SK-N-SH (cell line): ENCODE data around the gene C11orf71. TPM values are rescaled to one million over a fixed set of nuclear protein-coding genes. Genes with fewer than 3 reads are reported as not detected.

Experiments
- CTCF ChIA-PET: fragments of 300-600, 350-600 bp; formaldehyde crosslinking; extraction: SDS; loops from one replicate; lab custom pipeline; 2021; lab: Yijun Ruan, JAX
- POLR2A ChIA-PET: fragments of 350-600 bp; sonication (Branson Sonifier 250); formaldehyde crosslinking; extraction: SDS; loops from one replicate; lab custom pipeline; 2020; ENCODE audit warnings: antibody characterized with exemption, inconsistent platforms; lab: Yijun Ruan, JAX
- DNase-seq: peaks from one replicate; pipeline ENCODE4 v3.0.0; 2012
- H2AFZ ChIP-seq: fragments of 200-600 bp; sonication (generic); 2 replicates; pipeline ENCODE4 v1.8.1; 2016; ENCODE audit warnings: antibody characterized with exemption, mild to moderate bottlenecking, low read depth
- H3F3A ChIP-seq: fragments of 200-600 bp; sonication (generic); replicated peaks from 2 replicates; pipeline ENCODE3; 2016; ENCODE audit warnings: antibody characterized with exemption, mild to moderate bottlenecking; ENCODE audit not compliant: insufficient read depth
- H3K27ac ChIP-seq, 2 experiments: fragments of 200-500 bp in 1 of 2; fragments of 200-600 bp in 1 of 2; sonication (Bioruptor generic) in 1 of 2; sonication (generic), shearing (Covaris generic) in 1 of 2; 2 replicates each; pipeline versions ENCODE4 v1.5.1 to v1.6.1; 2014 to 2016; ENCODE audit warnings: low read depth in 2 of 2, inconsistent platforms in 1 of 2, low read length in 1 of 2, mild to moderate bottlenecking in 1 of 2, mixed read lengths in 1 of 2
- H3K27me3 ChIP-seq: fragments of 200-600 bp; sonication (generic), shearing (Covaris generic); 2 replicates; pipeline ENCODE4 v1.6.1; 2016; ENCODE audit warnings: mixed run types; ENCODE audit not compliant: insufficient read depth
- H3K36me3 ChIP-seq, 2 experiments: fragments of 200-500 bp in 1 of 2; fragments of 200-600 bp in 1 of 2; sonication (Bioruptor generic) in 1 of 2; sonication (generic) in 1 of 2; replicated peaks in 1 of 2; 2 replicates each; pipeline versions ENCODE3 to v1.5.1; 2014 to 2016; ENCODE audit warnings: low read length in 1 of 2, mild to moderate bottlenecking in 1 of 2; ENCODE audit not compliant: insufficient read depth in 2 of 2, control insufficient read depth in 1 of 2
- H3K4me1 ChIP-seq, 2 experiments: fragments of 200-500 bp in 1 of 2; fragments of 200-600 bp in 1 of 2; sonication (Bioruptor generic) in 1 of 2; sonication (generic), shearing (Covaris generic) in 1 of 2; 2 replicates each; pipeline versions ENCODE4 v1.5.1 to v1.6.1; 2014 to 2016; ENCODE audit warnings: low read depth in 1 of 2, low read length in 1 of 2, mixed run types in 1 of 2; ENCODE audit not compliant: insufficient read depth in 2 of 2, control insufficient read depth in 1 of 2
- H3K4me2 ChIP-seq: fragments of 200-600 bp; sonication (generic), shearing (Covaris generic); 2 replicates; pipeline ENCODE4 v1.6.1; 2017; ENCODE audit warnings: mixed run types
- H3K4me3 ChIP-seq, 2 experiments: fragments of 200-500 bp in 1 of 2; fragments of 200-600 bp in 1 of 2; sonication (Bioruptor generic) in 1 of 2; sonication (generic), shearing (Covaris generic) in 1 of 2; 2 replicates each; pipeline versions ENCODE4 v1.5.1 to v1.8.1; 2014 to 2016; ENCODE audit warnings: low read depth in 2 of 2, inconsistent platforms in 1 of 2, low read length in 1 of 2, mild to moderate bottlenecking in 1 of 2, mixed read lengths in 1 of 2, moderate library complexity in 1 of 2
- H3K79me2 ChIP-seq: fragments of 200-600 bp; sonication (generic); 2 replicates; pipeline ENCODE4 v1.8.1; 2017; ENCODE audit warnings: mild to moderate bottlenecking; ENCODE audit not compliant: insufficient read depth
- H3K9ac ChIP-seq: fragments of 200-600 bp; sonication (generic); 2 replicates; pipeline ENCODE4 v1.6.1; 2017; ENCODE audit warnings: mixed run types
- H3K9me2 ChIP-seq: fragments of 200-600 bp; sonication (generic); 2 replicates; pipeline ENCODE4 v1.6.1; 2017; ENCODE audit warnings: mixed run types
- H3K9me3 ChIP-seq: fragments of 200-600 bp; sonication (generic); 2 replicates; pipeline ENCODE4 v1.6.1; 2017; ENCODE audit warnings: mixed run types, mild to moderate bottlenecking, moderate library complexity
- H4K20me1 ChIP-seq: fragments of 200-600 bp; sonication (generic); 2 replicates; pipeline ENCODE4 v1.6.1; 2017; ENCODE audit warnings: mild to moderate bottlenecking, mixed run types; ENCODE audit not compliant: insufficient read depth
- EP300 ChIP-seq, 2 experiments: IDR thresholded peaks; 2 replicates each; pipeline versions ENCODE4 v1.4.0 to v1.6.1; 2012; ENCODE audit warnings: borderline replicate concordance in 1 of 2, low read depth in 1 of 2, low read length in 1 of 2
- EZH2phosphoT487 ChIP-seq: fragments of 200-600 bp; sonication (generic); IDR thresholded peaks from 2 replicates; pipeline ENCODE4 v1.6.1; 2017; ENCODE audit warnings: low read depth, mixed run types, mild to moderate bottlenecking, antibody characterized with exemption, moderate library complexity, borderline replicate concordance
- FOXM1 ChIP-seq: IDR thresholded peaks from 2 replicates; pipeline ENCODE4 v1.4.0; 2012; ENCODE audit warnings: low read depth, mild to moderate bottlenecking
- GABPA ChIP-seq: IDR thresholded peaks from 2 replicates; pipeline ENCODE4 v1.4.0; 2012; ENCODE audit warnings: low read depth, mild to moderate bottlenecking
- GATA2 ChIP-seq: sonication (generic); formaldehyde crosslinking; IDR thresholded peaks from 2 replicates; pipeline ENCODE4 v1.5.0; 2020; ENCODE audit warnings: mild to moderate bottlenecking, missing genetic modification reagents
- JUND ChIP-seq: IDR thresholded peaks from 2 replicates; pipeline ENCODE4 v1.4.0; 2012
- RAD21 ChIP-seq: IDR thresholded peaks from 2 replicates; pipeline ENCODE4 v1.6.1; 2012; ENCODE audit warnings: mild to moderate bottlenecking, low read length
- RFX5 ChIP-seq: IDR thresholded peaks from 2 replicates; pipeline ENCODE4 v1.6.1; 2012; ENCODE audit warnings: mild to moderate bottlenecking, improper control_type of control experiment, low read length
- RXRA ChIP-seq: IDR thresholded peaks from 2 replicates; pipeline ENCODE4 v1.4.0; 2012; ENCODE audit warnings: low read depth, mild to moderate bottlenecking, borderline replicate concordance
- SMC3 ChIP-seq: IDR thresholded peaks from 2 replicates; pipeline ENCODE4 v1.6.1; 2012; ENCODE audit warnings: low read depth, low read length, improper control_type of control experiment
- YY1 ChIP-seq: IDR thresholded peaks from 2 replicates; pipeline ENCODE4 v1.4.0; 2012; ENCODE audit warnings: low read depth, mild to moderate bottlenecking
- WGBS: methylation state at CpG from one replicate; pipeline ENCODE4 v1.1.6; 2017; ENCODE audit warnings: low lambda C conversion rate; 5-methylcytosine and 5-hydroxymethylcytosine counted together
- polyA plus RNA-seq, 3 experiments: library from polyadenylated mRNA; depleted of rRNA; stranded (reverse); fragments of >200 nt; gene quantifications; 2 replicates each; pipeline ENCODE4 v1.2.3, GENCODE V29; 2012
- TF ChIP-seq, protein P1 (sequence below): fragments of 150-350 bp; IDR thresholded peaks from 2 replicates; pipeline ENCODE4 v1.6.1; 2017; ENCODE audit warnings: antibody characterized with exemption, low read length, low read depth, borderline replicate concordance
- TF ChIP-seq, protein P2 (sequence below): IDR thresholded peaks from 2 replicates; pipeline ENCODE4 v1.4.0; 2012; ENCODE audit warnings: low read depth, borderline replicate concordance
- TF ChIP-seq, protein P3 (sequence below): IDR thresholded peaks from 2 replicates; pipeline ENCODE4 v1.4.0; 2012; ENCODE audit warnings: low read depth
- TF ChIP-seq, protein P4 (sequence below): fragments of 150-350 bp; IDR thresholded peaks from 2 replicates; pipeline ENCODE4 v1.6.1; 2016; ENCODE audit warnings: mild to moderate bottlenecking, low read depth, low read length

The C11orf71 gene
- polyA plus RNA-seq, 1 of the 3 experiments (the other 2 are of a cell fraction) = 7.8 TPM

DNA sequence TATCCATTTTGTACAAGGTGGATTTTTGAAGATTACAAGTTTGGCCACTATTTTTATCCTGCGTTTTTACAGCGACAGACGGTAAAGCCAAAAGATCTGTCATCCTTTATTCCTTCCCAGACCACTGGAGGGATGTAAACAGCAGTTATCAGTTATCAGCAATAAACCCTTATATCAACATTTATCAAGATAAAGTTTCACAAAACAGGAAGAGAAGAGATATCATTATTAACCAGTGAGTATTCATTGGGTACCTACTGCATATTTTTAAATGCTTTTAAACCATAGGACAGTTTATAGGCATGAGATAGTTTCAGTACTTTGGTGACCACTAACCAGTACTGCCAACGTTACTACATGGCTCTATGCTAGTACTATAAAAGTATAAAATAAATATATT lies 33.1 kb upstream of the C11orf71 start:
- Histone ChIP-seq H3K27ac (no peak overlapping the region), H3K9ac (no peak overlapping the region), H3K4me1 (no peaks in the 10 kb centered on the region), H3K4me2 (no peak overlapping the region), H3K9me2 (no peaks in the 10 kb centered on the region), H3K27me3 (no peaks in the 10 kb centered on the region), H3K79me2 (no peaks in the 10 kb centered on the region), H4K20me1 (no peaks in the 10 kb centered on the region), H3K9me3 (no peaks in the 10 kb centered on the region), H2AFZ (no peak overlapping the region), H3F3A (peaks cover 4% of the 10 kb centered on the region), H3K36me3 (peaks cover 0 to 13% of the 10 kb centered on the region in 2 experiments), H3K4me3 (no peak overlapping the region)
- TF ChIP-seq RXRA (no peak), EP300 (IDR thresholded peaks at IDR 0.05; ENCODE audit: borderline replicate concordance in 1 of 2, low read depth in 1 of 2, low read length in 1 of 2) (no peak), GATA2 (CRISPR knock-in tag) (no peak), RFX5 (no peak), GABPA (no peak), SMC3 (no peak), FOXM1 (no peak), EZH2phosphoT487 (no peak), YY1 (no peak)
- TF ChIP-seq, protein P1, sequence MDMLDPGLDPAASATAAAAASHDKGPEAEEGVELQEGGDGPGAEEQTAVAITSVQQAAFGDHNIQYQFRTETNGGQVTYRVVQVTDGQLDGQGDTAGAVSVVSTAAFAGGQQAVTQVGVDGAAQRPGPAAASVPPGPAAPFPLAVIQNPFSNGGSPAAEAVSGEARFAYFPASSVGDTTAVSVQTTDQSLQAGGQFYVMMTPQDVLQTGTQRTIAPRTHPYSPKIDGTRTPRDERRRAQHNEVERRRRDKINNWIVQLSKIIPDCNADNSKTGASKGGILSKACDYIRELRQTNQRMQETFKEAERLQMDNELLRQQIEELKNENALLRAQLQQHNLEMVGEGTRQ = no peak
- TF ChIP-seq, protein P2, sequence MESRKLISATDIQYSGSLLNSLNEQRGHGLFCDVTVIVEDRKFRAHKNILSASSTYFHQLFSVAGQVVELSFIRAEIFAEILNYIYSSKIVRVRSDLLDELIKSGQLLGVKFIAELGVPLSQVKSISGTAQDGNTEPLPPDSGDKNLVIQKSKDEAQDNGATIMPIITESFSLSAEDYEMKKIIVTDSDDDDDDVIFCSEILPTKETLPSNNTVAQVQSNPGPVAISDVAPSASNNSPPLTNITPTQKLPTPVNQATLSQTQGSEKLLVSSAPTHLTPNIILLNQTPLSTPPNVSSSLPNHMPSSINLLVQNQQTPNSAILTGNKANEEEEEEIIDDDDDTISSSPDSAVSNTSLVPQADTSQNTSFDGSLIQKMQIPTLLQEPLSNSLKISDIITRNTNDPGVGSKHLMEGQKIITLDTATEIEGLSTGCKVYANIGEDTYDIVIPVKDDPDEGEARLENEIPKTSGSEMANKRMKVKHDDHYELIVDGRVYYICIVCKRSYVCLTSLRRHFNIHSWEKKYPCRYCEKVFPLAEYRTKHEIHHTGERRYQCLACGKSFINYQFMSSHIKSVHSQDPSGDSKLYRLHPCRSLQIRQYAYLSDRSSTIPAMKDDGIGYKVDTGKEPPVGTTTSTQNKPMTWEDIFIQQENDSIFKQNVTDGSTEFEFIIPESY = no peak
- TF ChIP-seq, protein P3, sequence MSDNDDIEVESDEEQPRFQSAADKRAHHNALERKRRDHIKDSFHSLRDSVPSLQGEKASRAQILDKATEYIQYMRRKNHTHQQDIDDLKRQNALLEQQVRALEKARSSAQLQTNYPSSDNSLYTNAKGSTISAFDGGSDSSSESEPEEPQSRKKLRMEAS = no peak
- 83% methylated on average over 4 of the region's 4 CpGs for WGBS
- DNase-seq = no peak
- ChIA-PET POLR2A (no interaction called here), CTCF (no interaction called here)

DNA sequence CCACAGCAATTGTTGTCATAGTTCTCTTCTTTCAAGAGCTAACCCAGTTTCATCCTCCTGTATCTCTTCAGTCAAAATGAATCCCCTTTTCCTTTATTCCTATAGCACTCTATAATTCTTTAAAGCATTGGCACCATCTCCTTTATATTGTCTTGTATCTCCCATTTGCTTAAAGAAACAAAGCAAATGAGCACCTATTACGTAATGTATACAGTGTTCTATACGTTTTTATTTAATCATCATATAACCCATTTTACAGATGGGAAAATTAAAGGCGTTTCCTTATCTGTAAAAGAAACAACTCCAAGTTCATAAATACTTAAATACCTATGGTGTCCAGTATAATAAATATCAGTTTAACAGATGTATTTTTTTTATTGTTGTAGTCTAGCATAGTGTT lies 32.6 kb upstream of the C11orf71 start:
- 87% methylated on average over 3 of the region's 3 CpGs for WGBS
- no peak for DNase-seq
- POLR2A ChIA-PET = no interaction called here
- no peak overlapping the region for H2AFZ ChIP-seq
- H3K27ac ChIP-seq = no peak overlapping the region
- CTCF ChIA-PET = no interaction called here
- no peaks in the 10 kb centered on the region for H4K20me1 ChIP-seq
- H3K4me1 ChIP-seq = no peaks in the 10 kb centered on the region
- no peaks in the 10 kb centered on the region for H3K9me2 ChIP-seq
- peaks cover 4% of the 10 kb centered on the region for H3F3A ChIP-seq
- no peak overlapping the region for H3K4me2 ChIP-seq
- H3K36me3 ChIP-seq = peaks cover 0 to 13% of the 10 kb centered on the region in 2 experiments
- H3K4me3 ChIP-seq = no peak overlapping the region
- TF ChIP-seq, protein P3 = no peak
- no peak for TF ChIP-seq JUND
- TF ChIP-seq, protein P4, sequence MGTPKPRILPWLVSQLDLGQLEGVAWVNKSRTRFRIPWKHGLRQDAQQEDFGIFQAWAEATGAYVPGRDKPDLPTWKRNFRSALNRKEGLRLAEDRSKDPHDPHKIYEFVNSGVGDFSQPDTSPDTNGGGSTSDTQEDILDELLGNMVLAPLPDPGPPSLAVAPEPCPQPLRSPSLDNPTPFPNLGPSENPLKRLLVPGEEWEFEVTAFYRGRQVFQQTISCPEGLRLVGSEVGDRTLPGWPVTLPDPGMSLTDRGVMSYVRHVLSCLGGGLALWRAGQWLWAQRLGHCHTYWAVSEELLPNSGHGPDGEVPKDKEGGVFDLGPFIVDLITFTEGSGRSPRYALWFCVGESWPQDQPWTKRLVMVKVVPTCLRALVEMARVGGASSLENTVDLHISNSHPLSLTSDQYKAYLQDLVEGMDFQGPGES = no peak
- no peak for TF ChIP-seq RAD21
- no peak for TF ChIP-seq RFX5
- no peak for TF ChIP-seq GATA2 (CRISPR knock-in tag)
- TF ChIP-seq, all 33 proteins: peak for 0
- Histone ChIP-seq H3K27me3 (no peaks in the 10 kb centered on the region), H3K79me2 (no peaks in the 10 kb centered on the region), H3K9me3 (no peaks in the 10 kb centered on the region), H3K9ac (no peak overlapping the region)
